Right lobe of liver (tissue), 6 donors: Measurements from ENCODE around the gene NTM. TPM values are rescaled to one million over a fixed set of nuclear protein-coding genes. Genes with fewer than 3 reads are reported as not detected.

Experiments
- ATAC-seq, 4 donors: fragments of 200-7000 bp; cut with Tn5 transposase; one replicate each; pipeline ENCODE4 v1.9.1; 2020; ENCODE audit warnings: mild to moderate bottlenecking in 4 of 4, moderate library complexity in 4 of 4
- DNase-seq, 3 donors: peaks; one replicate each; pipeline ENCODE4 v3.0.0-alpha.2; 2020
- H3K27ac ChIP-seq, 3 donors: fragments of 200-600 bp; one replicate each; pipeline ENCODE4 v1.8.0; 2022
- H3K27me3 ChIP-seq, 2 donors: fragments of 200-600 bp; one replicate each; pipeline ENCODE4 v1.8.0; 2022
- H3K36me3 ChIP-seq, 4 donors: fragments of 200-600 bp; sonication (generic) in 1 of 4; one replicate each; pipeline versions ENCODE4 v1.5.1 to v1.8.0; 2017 to 2022; ENCODE audit warnings: control low read depth in 1 of 4
- H3K4me1 ChIP-seq, 4 donors: fragments of 200-600 bp; sonication (generic) in 1 of 4; one replicate each; pipeline versions ENCODE4 v1.5.1 to v1.8.0; 2017 to 2022; ENCODE audit warnings: control low read depth in 1 of 4
- H3K4me3 ChIP-seq, 3 donors: fragments of 200-600 bp; one replicate each; pipeline ENCODE4 v1.8.0; 2022
- H3K9me3 ChIP-seq, 4 donors: fragments of 200-600 bp; sonication (generic) in 1 of 4; one replicate each; pipeline versions ENCODE4 v1.5.1 to v1.8.0; 2017 to 2022; ENCODE audit warnings: control low read depth in 1 of 4
- CTCF ChIP-seq, 4 donors: fragments of 200-600 bp in 3 of 4; fragments of 450-650 bp in 1 of 4; IDR thresholded peaks; one replicate each; pipeline versions ENCODE4 v1.5.1 to v1.8.0; 2016 to 2022; ENCODE audit warnings: antibody characterized with exemption in 4 of 4, mild to moderate bottlenecking in 2 of 4
- POLR2A ChIP-seq: fragments of 450-650 bp; IDR thresholded peaks from one replicate; pipeline ENCODE4 v1.6.1; 2017; ENCODE audit warnings: antibody characterized with exemption, mild to moderate bottlenecking
- WGBS: methylation state at CpG from one replicate; pipeline ENCODE4 v1.1.6; 2018; ENCODE audit warnings: low coverage, low lambda C conversion rate; ENCODE audit not compliant: insufficient coverage; ENCODE audit errors: missing lambda C conversion rate; 5-methylcytosine and 5-hydroxymethylcytosine counted together
- intact Hi-C, 2 donors: fragments of 100-400 bp; cut with DNase I; formaldehyde crosslinking; loops; one replicate each; pipeline versions ENCODE4 v1.11.2 to v1.14.1; 2022
- total RNA-seq, 6 experiments: library from RNA; depleted of rRNA in 2 of 6; stranded (reverse); fragments of >200 nt in 2 of 6; fragmentation: NEBNext Ultra II Directional in 3 of 6; extraction: Animal tissue kit (Norgen Biotek cat#: 25700) in 3 of 6; gene quantifications; one replicate each; pipeline versions ENCODE4 v1.1.0 to v1.2.4, GENCODE V29; 2016 to 2023
- donor health status: DM: no; HTN: yes; CAD: no.
- donor health status: DM: no; HTN: no; CAD: no.
- donor health status: DM: no; HTN: no; CAD: no.
- donor health status: DM: no; HTN: yes; CAD: no.
- donor health status: DM: no; HTN: yes; CAD: no.

NTM gene
- total RNA-seq, 6 experiments from 2014 or later: 0.35 TPM; not detected in 5

- Histone ChIP-seq H3K27me3 (no peaks in the 10 kb centered on the region), H3K36me3 (no peaks in the 10 kb centered on the region), H3K4me3 (no peak overlapping the region), H3K4me1 (no peaks in the 10 kb centered on the region), H3K9me3 (no peaks in the 10 kb centered on the region), H3K27ac (no peak overlapping the region)
- TF ChIP-seq POLR2A (no peak), CTCF (IDR thresholded peaks at IDR 0.05) (no peak)
- DNase-seq: no peak
- intact Hi-C loops: no loop called here
- WGBS: 0% methylated on average over 1 of the region's 1 CpG
- ATAC-seq: no peak
Observed at GRCh38 chr11:131518305-131518838, 148.0 kb downstream of the NTM start.

GRCh38 chr11:131522851-131523250 lies 152.4 kb downstream of the NTM start:
- Histone ChIP-seq H3K4me1 (no peaks in the 10 kb centered on the region), H3K36me3 (no peaks in the 10 kb centered on the region), H3K27me3 (no peaks in the 10 kb centered on the region), H3K4me3 (no peak overlapping the region), H3K9me3 (no peaks in the 10 kb centered on the region), H3K27ac (no peak overlapping the region)
- TF ChIP-seq CTCF (IDR thresholded peaks at IDR 0.05) (no peak), POLR2A (no peak)
- no peak for DNase-seq
- 56% methylated on average over 2 of the region's 2 CpGs for WGBS
- intact Hi-C loops: no loop called here
- ATAC-seq: no peak

- WGBS: 35% methylated on average over 2 of the region's 2 CpGs
- intact Hi-C loops: no loop called here
Observed at GRCh38 chr11:131530407-131530806, 160.0 kb downstream of the NTM start.

GRCh38 chr11:131533149-131533548 lies 162.7 kb downstream of the NTM start:
- TF ChIP-seq POLR2A (no peak), CTCF (IDR thresholded peaks at IDR 0.05) (no peak)
- no peaks in the 10 kb centered on the region for H3K4me1 ChIP-seq
- no peaks in the 10 kb centered on the region for H3K9me3 ChIP-seq
- ATAC-seq (no peak), DNase-seq (no peak)
- H3K27me3 ChIP-seq: no peaks in the 10 kb centered on the region
- 67% methylated on average over 8 of the region's 8 CpGs for WGBS
- intact Hi-C loops: no loop called here
- H3K27ac ChIP-seq: no peak overlapping the region
- no peaks in the 10 kb centered on the region for H3K36me3 ChIP-seq
- no peak overlapping the region for H3K4me3 ChIP-seq

More at GRCh38 chr11:131530407-131530806, 160.0 kb downstream of the NTM start:
- H3K27me3 ChIP-seq: no peaks in the 10 kb centered on the region
- TF ChIP-seq POLR2A (no peak), CTCF (IDR thresholded peaks at IDR 0.05) (no peak)
- H3K4me1 ChIP-seq: no peaks in the 10 kb centered on the region
- H3K9me3 ChIP-seq: no peaks in the 10 kb centered on the region
- no peaks in the 10 kb centered on the region for H3K36me3 ChIP-seq
- no peak overlapping the region for H3K4me3 ChIP-seq
- DNase-seq: no peak
- ATAC-seq: no peak
- H3K27ac ChIP-seq: no peak overlapping the region

GRCh38 chr11:131533998-131534397 lies 163.6 kb downstream of the NTM start:
- Histone ChIP-seq H3K4me1 (no peaks in the 10 kb centered on the region), H3K27ac (no peak overlapping the region), H3K27me3 (no peaks in the 10 kb centered on the region), H3K36me3 (no peaks in the 10 kb centered on the region), H3K4me3 (no peak overlapping the region), H3K9me3 (no peaks in the 10 kb centered on the region)
- no peak for TF ChIP-seq POLR2A
- no peak for TF ChIP-seq CTCF (IDR thresholded peaks at IDR 0.05)
- DNase-seq (no peak), ATAC-seq (no peak)
- intact Hi-C loops: no loop called here
- 42% methylated on average over 5 of the region's 6 CpGs for WGBS
